ENCODE measurements around the gene ZDHHC8.

The ZDHHC8 gene

GRCh38 chr22:20178915-20179227, 47.3 kb downstream of the ZDHHC8 start:
- no peak for DNase-seq (ENCODE audit: low spot score)

DNA sequence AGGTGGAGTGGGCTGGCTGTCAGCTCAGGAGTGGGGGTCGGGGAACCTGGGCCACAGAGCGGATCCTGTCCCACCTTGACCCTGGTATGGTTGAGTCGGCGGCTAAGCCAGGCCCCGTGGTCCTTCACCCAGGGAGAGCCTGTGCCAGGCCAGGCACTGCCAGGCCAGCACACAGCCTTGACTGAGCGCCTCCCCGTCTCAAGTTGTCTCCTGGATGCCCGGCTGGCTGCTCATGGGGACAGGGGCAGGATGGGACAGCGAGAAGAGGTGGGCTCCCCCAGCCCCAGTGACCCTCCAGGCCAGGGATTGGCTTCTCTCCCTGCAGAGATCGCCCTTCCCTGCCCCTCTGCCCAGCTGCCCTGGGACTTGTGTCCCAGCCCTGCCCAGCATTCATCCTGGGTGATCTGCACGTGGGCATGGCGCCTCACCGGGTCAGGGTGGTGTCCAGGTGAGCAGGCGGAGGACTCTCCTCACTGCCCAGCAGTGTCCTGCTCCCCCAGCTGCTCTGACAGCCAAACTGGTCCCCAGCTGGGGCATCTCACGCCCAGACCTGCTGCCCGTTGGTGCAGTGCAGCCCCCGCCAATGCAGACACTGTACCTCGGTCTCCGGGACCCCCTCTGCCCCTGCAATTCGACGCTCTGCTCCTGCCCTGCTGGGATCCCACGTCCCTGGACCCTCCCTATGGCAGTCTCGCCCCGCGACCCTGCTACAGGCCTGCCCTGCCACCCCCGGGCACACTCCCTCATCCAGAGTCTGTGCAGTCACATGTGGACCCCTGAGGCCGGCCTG, 48.0 kb downstream of the ZDHHC8 start:
- no peak for DNase-seq (ENCODE audit: low spot score)

DNA sequence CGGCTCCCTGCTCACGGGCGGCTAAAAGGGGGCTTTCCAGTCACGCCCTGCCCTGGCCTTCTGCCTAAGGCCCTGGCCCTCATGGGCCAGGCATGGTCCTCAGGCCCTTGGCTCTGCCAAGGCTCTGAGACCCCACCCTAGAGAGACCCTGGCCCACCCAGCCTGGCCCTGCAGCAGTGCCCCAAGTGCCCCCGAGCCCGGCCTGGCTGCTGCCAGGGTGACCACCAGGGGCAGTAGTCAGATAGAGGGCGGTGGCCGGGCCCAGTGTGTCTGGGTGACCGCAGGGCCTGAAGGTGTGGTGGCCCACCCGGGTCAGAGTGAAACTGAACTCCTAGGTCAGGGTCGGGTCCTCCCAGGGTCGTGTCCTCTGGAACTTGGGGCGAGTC, 48.6 kb downstream of the ZDHHC8 start:
- DNase-seq (ENCODE audit: low spot score): no peak

DNA sequence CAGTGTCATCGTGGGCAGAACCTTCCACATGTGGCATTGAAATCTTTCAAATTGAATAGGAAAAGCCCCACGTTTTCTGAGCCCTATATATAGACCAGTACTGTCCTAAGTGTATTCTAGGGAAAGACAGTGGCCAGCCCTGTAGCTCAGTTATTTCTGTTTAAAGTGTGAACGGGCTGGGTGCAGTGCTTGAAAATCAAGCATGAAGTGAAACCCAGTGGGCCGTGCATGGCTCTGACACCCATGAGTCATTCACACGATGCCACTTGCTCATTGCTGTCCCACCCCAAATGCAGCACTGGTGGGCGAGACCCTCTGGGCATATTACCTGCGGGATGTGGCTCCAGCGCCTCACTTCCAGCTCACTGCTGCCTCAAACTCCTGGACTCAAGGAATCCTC, 49.0 kb downstream of the ZDHHC8 start:
- no peak for DNase-seq (ENCODE audit: low spot score)

DNA sequence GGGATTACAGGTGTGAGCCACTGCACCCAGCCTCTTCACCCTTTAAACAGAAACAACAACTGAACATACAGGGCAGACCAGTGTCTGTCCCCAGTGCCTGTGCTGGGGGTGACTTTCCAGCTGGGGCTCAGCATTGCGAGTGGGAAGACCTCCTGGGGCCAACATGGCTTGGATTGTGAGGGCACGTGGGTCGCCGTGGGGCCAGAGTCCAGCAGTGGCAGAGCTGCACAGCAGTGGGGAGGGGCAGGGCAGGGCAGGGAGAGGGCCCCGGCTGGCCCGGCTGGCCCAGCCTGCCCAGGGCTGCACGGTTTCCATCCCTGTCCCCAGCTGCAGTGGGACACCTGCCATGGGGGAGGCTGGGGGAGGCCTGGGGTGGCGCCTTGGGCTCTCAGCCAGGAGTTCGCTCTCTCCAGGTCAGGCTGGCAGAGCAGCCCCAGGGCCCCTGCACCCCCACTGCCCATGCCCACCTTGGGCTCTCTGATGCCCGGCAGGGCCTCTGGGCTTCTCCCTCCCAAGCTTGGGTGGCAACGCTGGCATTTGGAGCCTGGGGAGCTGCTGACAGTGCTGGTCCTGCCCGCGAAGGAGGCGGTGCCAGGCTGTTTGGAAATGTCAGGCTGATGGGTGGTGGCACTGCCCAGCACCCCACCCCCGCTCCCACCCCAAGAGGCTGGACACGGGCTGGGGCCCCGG, 49.7 kb downstream of the ZDHHC8 start:
- DNase-seq (ENCODE audit: low spot score): no peak

GRCh38 chr22:20181884-20182236, 50.3 kb downstream of the ZDHHC8 start:
- no peak for DNase-seq (ENCODE audit: low spot score)

GRCh38 chr22:20182365-20182764, 50.8 kb downstream of the ZDHHC8 start:
- DNase-seq (ENCODE audit: low spot score): no peak

- DNase-seq (ENCODE audit: low spot score): no peak
Observed at GRCh38 chr22:20183101-20183500, 51.5 kb downstream of the ZDHHC8 start.

GRCh38 chr22:20183823-20184222, 52.2 kb downstream of the ZDHHC8 start:
- no peak for DNase-seq (ENCODE audit: low spot score)

DNA sequence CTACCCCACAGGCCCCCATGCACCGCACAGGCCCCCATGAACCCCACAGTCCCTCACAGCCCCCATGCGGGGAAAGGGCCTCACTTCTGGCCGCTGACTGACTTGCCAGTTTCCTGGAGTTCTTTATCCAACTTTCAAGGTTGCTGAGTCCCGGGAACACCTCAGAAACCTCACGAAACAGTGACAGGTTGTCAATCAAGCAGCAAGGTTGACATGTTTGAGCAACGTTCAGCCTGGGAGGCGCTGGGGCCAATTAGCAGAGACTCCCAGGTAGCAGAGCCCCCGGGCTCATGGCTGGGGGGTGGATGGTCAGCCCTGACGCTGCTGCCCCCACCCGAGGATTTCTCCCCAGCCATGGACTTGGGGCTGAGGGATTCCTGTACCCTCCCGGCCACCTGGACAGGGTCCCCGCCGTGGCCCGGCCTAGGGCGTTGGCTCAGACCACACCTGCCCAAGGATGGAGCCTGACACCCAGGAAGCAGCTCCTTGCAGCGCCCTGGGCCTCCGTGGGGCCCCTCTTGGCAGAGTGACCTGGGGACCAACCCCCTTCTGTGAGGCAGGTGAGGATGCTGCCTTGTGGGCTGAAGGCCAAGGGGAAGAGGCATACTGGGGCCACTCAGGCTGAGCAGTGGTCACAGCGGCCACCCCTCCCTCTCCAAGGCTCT, 53.0 kb downstream of the ZDHHC8 start:
- DNase-seq (ENCODE audit: low spot score): no peak

DNA sequence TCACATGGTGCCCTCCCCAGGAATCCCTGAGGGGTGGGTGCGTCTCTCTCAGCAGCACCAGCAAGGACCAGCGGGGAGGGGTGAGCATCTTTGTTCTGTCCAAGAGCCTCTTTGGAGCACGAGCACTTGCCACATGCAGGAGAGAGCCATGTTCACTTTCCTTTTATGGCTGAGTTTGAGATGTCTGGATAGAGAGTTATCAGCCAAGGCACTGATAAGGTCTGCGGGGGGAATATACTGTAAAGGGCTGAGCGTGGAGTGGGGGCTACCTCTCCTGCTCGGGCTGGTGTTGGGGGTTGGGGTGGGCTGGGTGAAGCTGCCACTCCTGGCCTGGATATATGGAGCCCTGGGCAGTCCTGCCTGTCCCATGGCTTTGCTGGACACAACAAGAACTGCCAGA, 54.1 kb downstream of the ZDHHC8 start:
- no peak for DNase-seq (ENCODE audit: low spot score)

DNA sequence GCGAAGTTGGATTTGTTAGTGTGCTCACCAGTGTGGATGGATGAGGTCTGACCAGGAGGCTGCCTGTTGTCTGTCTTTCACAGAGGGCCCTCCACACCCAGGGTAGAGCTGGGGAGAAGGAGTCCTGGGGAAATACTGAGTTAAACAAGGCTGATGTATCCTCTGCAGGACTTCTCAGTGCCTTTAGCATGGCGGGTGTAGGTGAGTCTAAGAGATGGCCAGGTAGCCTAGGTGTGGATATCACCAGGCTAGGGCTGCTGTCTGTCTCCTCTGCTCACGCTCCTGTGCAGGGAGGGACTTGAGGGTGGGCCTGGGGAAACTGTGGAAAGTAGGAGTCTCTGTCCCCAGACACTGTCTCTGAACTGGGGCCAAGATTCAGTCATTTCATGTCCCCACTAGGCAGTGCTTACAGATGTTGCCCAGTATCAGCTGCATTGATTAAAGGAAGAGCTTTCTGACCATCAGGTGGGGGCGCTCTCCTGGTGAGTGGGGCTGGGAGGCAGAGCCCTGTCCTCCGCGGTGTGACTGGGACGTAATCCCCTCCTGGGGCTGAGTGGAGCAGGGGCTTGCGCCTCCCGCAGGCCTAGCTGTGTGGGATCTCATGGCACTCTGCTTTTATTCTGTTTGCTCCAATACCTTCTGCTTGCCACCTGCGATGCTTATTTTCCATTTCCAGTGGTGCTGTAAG, 54.7 kb downstream of the ZDHHC8 start:
- no peak for DNase-seq (ENCODE audit: low spot score)

GRCh38 chr22:20186871-20187546, 55.4 kb downstream of the ZDHHC8 start:
- DNase-seq (ENCODE audit: low spot score): no peak

DNA sequence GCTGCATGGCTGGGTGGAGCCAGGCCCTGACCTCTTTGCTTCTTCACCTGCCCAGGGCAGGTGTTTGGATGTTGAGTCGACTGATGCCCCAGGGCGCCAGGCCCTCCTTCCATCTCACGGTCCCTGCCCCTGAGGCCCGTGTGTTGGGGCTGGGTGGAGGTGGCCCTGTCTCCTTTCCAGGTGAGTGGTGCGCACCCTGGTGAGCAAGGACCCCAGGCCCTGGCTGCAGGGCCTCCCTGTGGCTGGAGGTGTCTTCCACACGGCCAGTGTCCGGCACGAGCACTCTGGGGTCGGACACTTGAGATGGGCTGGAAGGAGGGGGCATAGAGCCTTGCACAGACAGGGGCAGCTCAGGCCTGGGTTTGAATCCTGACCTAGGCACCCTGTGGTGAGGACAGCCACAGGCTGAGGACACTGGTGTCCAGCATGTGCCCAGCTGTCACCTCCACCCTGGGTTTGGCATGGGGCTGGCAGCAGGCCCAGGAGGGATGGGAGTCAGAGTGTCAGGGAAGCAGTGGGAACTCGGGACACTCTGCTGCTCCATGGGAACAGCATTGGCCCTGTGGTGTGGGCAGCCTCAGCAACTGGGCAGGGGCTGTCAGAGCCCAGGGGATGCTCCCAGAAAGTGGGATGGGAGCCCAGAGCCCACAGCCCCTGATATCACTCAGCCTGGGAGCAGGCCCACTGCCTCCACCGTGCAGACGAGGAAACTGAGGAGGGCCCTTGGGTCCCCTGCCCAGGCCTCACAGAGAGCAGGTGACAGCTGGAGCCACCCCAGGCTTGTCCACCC, 56.4 kb downstream of the ZDHHC8 start:
- no peak for DNase-seq (ENCODE audit: low spot score)

GRCh38 chr22:20188567-20188877, 56.9 kb downstream of the ZDHHC8 start:
- DNase-seq (ENCODE audit: low spot score): no peak

- DNase-seq (ENCODE audit: low spot score): no peak
Observed at GRCh38 chr22:20191000-20191515, 59.5 kb downstream of the ZDHHC8 start.

DNA sequence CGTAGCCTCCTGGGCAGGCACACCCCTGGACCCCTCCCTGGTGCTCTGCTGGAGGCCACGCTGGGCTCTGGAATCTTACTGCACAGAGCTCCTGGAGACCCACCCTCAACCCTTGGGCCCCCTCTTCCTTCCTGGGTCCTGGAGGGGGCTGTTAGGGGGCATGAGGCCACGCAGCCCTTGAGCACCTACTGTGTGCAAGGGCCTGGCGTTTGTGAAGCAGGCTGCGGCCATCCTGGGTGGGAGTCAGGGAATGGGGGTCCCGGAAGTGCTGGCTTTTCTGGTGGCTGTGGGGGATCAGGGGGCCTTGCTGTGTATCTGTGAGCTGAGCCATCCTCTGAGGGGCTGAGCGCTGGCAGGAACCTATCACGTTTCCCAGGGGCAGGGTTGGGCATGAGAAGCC, 60.2 kb downstream of the ZDHHC8 start:
- DNase-seq (ENCODE audit: low spot score): no peak

DNA sequence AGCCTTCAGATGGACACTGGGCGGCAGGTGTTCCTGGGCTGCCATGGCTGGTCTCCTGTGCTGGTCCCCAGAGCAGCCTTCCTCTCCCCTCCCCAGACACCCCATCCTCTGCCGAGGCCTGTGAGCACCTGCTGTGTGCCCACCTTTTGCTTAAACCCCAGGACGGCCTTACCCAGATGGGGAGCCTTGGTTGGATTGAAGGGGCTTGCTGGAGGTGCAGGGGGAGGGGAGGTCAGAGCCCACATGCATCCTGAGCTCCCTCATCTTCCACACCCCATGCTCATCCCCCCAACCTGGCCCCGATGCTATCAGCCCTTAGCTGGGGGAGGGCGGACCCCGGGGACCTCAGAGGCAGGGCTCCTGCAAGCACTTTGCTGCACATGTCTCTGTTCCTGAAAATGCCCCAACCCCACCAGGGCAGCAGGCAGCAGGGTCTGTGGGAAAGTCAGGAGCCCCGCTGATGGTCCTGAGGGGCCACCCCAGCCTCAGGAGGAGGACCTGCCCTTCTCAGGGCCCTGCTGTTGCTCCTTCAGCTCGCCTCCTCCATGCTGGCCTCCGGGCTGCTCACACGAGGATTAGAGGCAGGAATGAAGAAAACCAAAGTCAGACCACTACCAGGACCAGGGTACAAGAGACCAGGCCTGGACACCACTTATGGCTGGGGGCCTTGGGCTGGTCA, 60.8 kb downstream of the ZDHHC8 start:
- DNase-seq (ENCODE audit: low spot score): no peak

- DNase-seq (ENCODE audit: low spot score): no peak
Observed at GRCh38 chr22:20192972-20193760, 61.6 kb downstream of the ZDHHC8 start.

Measured in AG20443 (cell line).